HG02678 (cell line): ENCODE results near the gene APOO.
"Not testable (repeated sequence)": the region's sequence is repeated elsewhere in the genome, so short reads cannot be mapped to it uniquely, and the experiment has no call there.

ENCODE experiments used
- ATAC-seq: cut with Tn5 transposase; IDR thresholded peaks from one replicate; pipeline ENCODE4 v1.9.1; 2021; ENCODE audit warnings: mild to moderate bottlenecking, moderate library complexity; ENCODE audit not compliant: unreplicated experiment

Gene APOO

GRCh38 chrX:23861952-23862351 lies 45.8 kb downstream of the APOO start:
- not testable (repeated sequence) for ATAC-seq

DNA sequence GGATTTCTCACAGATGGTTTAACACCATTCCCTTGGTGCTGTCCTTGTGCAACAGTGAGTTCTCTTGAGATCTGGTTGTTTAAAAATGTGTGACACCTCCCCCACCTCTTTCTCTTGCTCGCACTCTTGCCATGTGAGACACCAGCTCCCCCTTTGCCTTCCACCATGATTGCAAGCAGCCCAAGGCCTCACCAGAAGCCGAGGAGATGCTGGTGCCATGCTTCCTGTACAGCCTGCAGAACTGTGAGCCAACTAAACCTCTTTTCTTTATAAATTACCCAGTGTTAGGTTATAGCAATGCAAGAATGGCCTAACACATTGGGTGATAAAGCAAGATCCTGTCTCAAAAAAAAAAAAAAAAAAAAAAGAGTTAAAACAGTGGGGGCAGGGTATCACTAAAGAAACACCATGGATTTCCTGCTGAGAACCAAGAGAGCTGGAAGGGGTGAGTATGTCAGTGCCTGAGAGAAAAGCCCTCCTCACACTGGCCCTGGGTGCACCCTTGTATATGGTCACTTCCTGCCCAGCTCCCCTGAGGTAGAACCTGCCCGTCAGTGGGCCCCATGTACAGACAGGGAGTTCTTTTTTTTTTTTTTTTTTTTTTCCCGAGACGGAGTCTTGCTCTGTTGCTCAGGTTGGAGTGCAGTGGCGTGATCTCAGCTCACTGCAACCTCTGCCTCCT lies 46.4 kb downstream of the APOO start:
- no peak for ATAC-seq

- not testable (repeated sequence) for ATAC-seq
Measured at GRCh38 chrX:23859238-23859637, 48.5 kb downstream of the APOO start.

GRCh38 chrX:23857935-23858334 lies 49.8 kb downstream of the APOO start:
- no peak for ATAC-seq

DNA sequence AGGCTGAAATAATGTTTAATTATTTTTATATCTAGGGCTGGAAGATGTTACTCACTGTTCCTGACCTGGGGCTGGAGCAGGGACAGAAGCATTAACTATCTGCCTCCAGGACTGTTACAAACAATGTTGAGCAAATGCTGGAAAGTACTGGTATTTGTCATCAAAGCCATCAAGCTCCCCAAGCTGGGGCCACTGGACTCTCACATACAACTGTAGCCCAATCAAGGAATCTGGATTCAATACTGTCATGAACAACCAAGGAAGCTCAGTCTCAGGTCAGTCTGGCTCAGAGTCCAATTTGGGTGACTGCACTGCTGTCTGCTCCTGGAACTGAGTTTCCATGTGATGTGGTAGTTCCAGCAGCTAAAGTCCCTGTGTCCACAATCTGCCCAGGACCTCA lies 50.4 kb downstream of the APOO start:
- no peak for ATAC-seq

GRCh38 chrX:23855569-23855968 lies 52.2 kb downstream of the APOO start:
- ATAC-seq: no peak

DNA sequence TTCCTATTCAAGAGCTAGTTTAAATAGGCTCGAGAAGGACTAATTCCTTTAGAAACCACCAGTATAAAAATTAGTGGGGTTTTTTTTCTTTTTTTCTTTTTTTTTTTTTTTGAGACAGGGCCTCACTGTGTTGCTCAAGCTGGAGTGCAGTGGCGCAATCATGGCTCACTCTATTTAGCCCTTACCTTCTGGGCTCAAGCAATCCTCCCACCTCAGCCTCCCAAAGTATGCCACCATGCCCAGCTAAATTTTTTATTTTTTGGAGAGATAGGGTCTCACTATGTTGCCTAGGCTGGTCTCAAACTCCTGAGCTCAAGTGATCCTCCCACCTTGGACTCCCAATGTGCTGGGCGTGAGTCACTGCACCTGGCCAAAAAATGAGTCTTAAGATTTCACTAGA lies 52.8 kb downstream of the APOO start:
- no peak for ATAC-seq

GRCh38 chrX:23854122-23854521 lies 53.6 kb downstream of the APOO start:
- no peak for ATAC-seq

- ATAC-seq: no peak
Measured at GRCh38 chrX:23851544-23851943, 56.2 kb downstream of the APOO start.

- no peak for ATAC-seq
Measured at GRCh38 chrX:23849241-23849640, 58.5 kb downstream of the APOO start.

GRCh38 chrX:23845351-23845817 lies 62.4 kb downstream of the APOO start:
- ATAC-seq: no peak

GRCh38 chrX:23844502-23845138 lies 63.1 kb downstream of the APOO start:
- no peak for ATAC-seq

GRCh38 chrX:23841847-23842522 lies 65.8 kb downstream of the APOO start:
- ATAC-seq: no peak

GRCh38 chrX:23840674-23841073 lies 67.1 kb downstream of the APOO start:
- no peak for ATAC-seq

DNA sequence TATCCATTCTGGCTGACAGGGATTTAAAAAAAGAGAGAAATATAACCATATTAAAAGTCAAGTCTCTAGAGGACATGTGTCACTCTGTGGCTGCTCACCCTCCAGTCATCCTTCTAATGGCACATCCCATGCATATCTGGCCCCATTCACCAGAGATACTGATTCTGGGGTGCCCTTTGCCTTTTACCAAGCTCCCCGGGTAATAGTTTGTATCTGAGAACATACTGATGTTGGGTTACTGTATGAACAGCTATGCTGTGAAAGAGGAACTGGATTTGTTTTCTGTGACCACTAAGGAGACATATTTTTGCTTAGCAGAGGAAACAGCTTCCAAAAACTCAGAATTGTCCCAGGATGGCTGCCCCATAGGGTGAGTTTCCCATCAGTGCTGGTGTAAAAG lies 68.8 kb downstream of the APOO start:
- ATAC-seq: no peak

GRCh38 chrX:23832721-23833120 lies 75.0 kb downstream of the APOO start:
- ATAC-seq: no peak

DNA sequence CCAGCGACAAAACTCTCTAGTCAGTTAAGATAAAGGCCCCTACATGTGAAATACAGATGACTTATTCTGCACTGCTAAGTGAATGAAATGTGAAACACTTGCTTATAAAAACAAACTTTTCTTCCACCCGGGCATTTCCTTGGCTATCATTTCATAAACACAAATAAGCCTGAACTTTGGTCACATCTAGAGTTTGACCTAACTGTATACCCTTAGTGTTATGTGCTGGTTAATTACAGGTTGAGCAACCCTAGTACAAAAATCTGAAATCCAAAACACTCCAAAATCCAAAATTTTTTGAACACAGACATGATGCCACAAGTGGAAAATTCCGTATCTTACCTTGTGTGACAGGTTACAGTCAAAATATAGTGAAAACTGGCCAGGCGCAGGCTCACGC lies 78.9 kb downstream of the APOO start:
- no peak for ATAC-seq

GRCh38 chrX:23826653-23827052 lies 81.1 kb downstream of the APOO start:
- ATAC-seq: no peak

DNA sequence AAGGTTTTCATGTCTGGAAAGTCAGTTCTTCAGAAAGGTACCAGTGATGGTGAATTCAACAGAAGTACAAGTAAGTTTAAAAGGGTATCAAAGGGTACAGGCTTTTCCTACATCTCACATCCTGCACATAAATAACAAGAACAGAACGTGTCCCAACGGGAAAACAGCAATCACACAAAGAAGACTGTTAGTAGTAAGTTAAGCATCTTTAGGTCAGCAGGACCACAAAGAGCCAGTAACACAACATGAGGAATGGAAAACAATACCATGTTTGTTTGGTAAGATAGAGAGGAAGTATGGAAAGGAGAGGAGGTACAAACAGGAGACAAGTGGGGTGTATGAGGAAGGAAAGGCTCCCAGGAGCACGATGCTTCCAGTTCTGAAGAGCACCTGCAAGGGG lies 81.5 kb downstream of the APOO start:
- ATAC-seq: no peak

DNA sequence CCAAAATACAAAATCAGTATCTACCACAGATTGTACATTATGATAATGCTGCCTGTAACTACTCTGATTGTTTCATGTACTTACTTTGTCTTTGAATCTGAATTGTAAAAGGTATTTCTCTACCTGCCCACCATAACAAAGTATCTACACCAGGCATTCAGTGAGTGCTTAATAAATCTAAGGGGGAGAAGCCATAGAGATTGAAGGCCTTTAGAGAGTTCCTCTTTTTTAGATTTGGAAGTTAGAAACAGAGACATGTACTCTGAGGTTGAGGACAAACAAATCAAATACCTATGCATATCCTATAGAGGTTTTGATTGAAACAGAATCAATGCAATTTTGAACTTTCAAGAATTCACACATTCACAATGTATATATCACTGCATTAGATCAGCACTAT lies 82.1 kb downstream of the APOO start:
- ATAC-seq: no peak

DNA sequence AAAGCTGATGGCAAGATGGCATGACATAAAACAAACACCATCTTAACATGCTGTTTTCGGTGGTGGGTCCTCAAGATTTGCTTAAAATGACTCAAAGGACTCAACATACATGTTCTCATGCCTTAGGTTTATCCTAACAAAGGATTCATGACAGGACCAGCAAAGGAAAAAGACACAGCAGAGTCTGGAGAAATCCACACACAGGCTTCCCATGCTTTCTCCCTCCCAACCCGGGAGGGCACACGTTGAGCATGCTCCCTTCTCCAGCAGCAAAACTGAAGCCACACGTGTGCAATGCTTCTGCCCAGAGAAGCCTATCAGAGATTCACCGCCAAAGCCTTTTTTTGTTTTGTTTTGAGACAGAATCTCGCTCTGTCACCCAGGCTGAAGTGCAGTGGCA lies 84.9 kb downstream of the APOO start:
- no peak for ATAC-seq

- ATAC-seq: no peak
Measured at GRCh38 chrX:23822397-23822796, 85.3 kb downstream of the APOO start.
